Measurements from ENCODE around the gene DRG1. TPM values are rescaled to one million over a fixed set of nuclear protein-coding genes. Genes with fewer than 3 reads are reported as not detected.

DRG1 gene
- total and polyA plus RNA-seq, 2 of the 4 experiments (the other 2 are of a cell fraction), result 54.8 to 141 TPM

GRCh38 chr22:31465307-31465706 is 65.9 kb downstream of the DRG1 start:
- H3K9me3 ChIP-seq (ENCODE audit: control insufficient read depth, insufficient read depth, low read length), result no peaks in the 10 kb centered on the region
- peaks cover 38% of the 10 kb centered on the region for H3K36me3 ChIP-seq (ENCODE audit: control insufficient read depth, insufficient read depth, low read length)
- TF ChIP-seq BHLHE40 (IDR thresholded peaks at IDR 0.05; ENCODE audit: low read depth, low read length) (no peak), POLR2A (IDR thresholded peaks at IDR 0.05; ENCODE audit: low read depth, low read length) (no peak), MXI1 (IDR thresholded peaks at IDR 0.05; ENCODE audit: borderline replicate concordance, low read depth, low read length) (no peak), CTCF (conservative IDR thresholded peaks at IDR 0.05; ENCODE audit: low read depth, low read length) (no peak), NFE2L2 (IDR thresholded peaks at IDR 0.05; ENCODE audit: low read depth, low read length) (no peak), RFX5 (IDR thresholded peaks at IDR 0.05; ENCODE audit: low read depth, low read length) (no peak), SMC3 (IDR thresholded peaks at IDR 0.05; ENCODE audit: low read depth, low read length) (no peak), MAZ (IDR thresholded peaks at IDR 0.05; ENCODE audit: borderline replicate concordance, low read depth, low read length) (no peak), FOS (IDR thresholded peaks at IDR 0.05; ENCODE audit: low read depth, low read length) (no peak), RAD21 (IDR thresholded peaks at IDR 0.05; ENCODE audit: low read length) (no peak), USF2 (IDR thresholded peaks at IDR 0.05; ENCODE audit: low read depth, low read length) (no peak), ELK1 (IDR thresholded peaks at IDR 0.05; ENCODE audit: borderline replicate concordance, low read depth, low read length) (no peak), CEBPB (IDR thresholded peaks at IDR 0.05; ENCODE audit: low read depth, low read length) (no peak), CHD1 (IDR thresholded peaks at IDR 0.05; ENCODE audit: low read depth, low read length) (no peak), MAFK (IDR thresholded peaks at IDR 0.05; ENCODE audit: low read depth, low read length) (no peak), RCOR1 (IDR thresholded peaks at IDR 0.05; ENCODE audit: insufficient replicate concordance, low read length) (no peak)
- CTCF ChIA-PET, result no interaction called here
- H2BK15ac ChIP-seq (ENCODE audit: low read depth, low read length), result no peak overlapping the region
- no peak overlapping the region for H2BK20ac ChIP-seq (ENCODE audit: low read depth, low read length)
- no peaks in the 10 kb centered on the region for H3K4me1 ChIP-seq (ENCODE audit: control insufficient read depth, insufficient read depth, low read length)
- H3K4ac ChIP-seq (ENCODE audit: low read depth, low read length), result no peak overlapping the region
- intact Hi-C loops (cut with micrococcal nuclease), result loop anchor here (10.0 kb wide), 1 partner anchor 51 kb away; no protein-coding TSS in a partner anchor
- no peak overlapping the region for H3K18ac ChIP-seq (ENCODE audit: low read depth, low read length)
- H3K56ac ChIP-seq (ENCODE audit: extremely low read depth, insufficient read depth, low read length), result no peak overlapping the region
- 0 out of 2 replicates have a peak, but pooled peaks cover 3% of the 10 kb centered on the region for H4K20me1 ChIP-seq (ENCODE audit: insufficient read depth, low read length)
- H3K9ac ChIP-seq (ENCODE audit: low read depth, low read length), result no peak overlapping the region
- POLR2A ChIA-PET (ENCODE audit: unreplicated experiment), result no interaction called here
- peaks cover 16 to 35% of the 10 kb centered on the region in 2 experiments for H3K79me1 ChIP-seq (ENCODE audit: low read depth in 1 of 2, low read length in 2 of 2)
- DNase-seq, result no peak
- no peak overlapping the region for H3K23ac ChIP-seq (ENCODE audit: low read depth, low read length)
- H2BK120ac ChIP-seq (ENCODE audit: low read depth, low read length), result no peak overlapping the region
- no peaks in the 10 kb centered on the region for H3K27me3 ChIP-seq (ENCODE audit: control insufficient read depth, insufficient read depth, low read length)
- no peak for ATAC-seq (ENCODE audit: low read depth)
- H3K27ac ChIP-seq (ENCODE audit: insufficient read depth, low read length), result no peak overlapping the region
- no peak overlapping the region for H2AK9ac ChIP-seq (replicated peaks; ENCODE audit: low read depth, low read length, poor library complexity)
- H2AK5ac ChIP-seq (ENCODE audit: low read depth, low read length), result no peak overlapping the region
- no peak overlapping the region for H2AFZ ChIP-seq (replicated peaks; ENCODE audit: low read length, poor library complexity)
- H2BK5ac ChIP-seq (ENCODE audit: low read depth, low read length, poor library complexity, severe bottlenecking), result no peak overlapping the region
- no TSS peak for BruUV-seq (replicated peaks)
- 100% methylated on average over 1 of the region's 2 CpGs; no CpG with 5 or more reads in 1 of the 2 experiments for WGBS, 2 experiments (ENCODE audit: extremely low coverage in 2 of 2, insufficient read length in 1 of 2)
- in situ Hi-C loops (cut with MboI; ENCODE audit: low sequenced_read_pairs), result no loop called here
- no peaks in the 10 kb centered on the region for H3K9me1 ChIP-seq (ENCODE audit: insufficient read depth, low read length)
- no peak overlapping the region for H4K8ac ChIP-seq (ENCODE audit: low read depth in 2 of 2, low read length in 2 of 2)
- no peak overlapping the region for H3K4me2 ChIP-seq (ENCODE audit: low read depth, low read length)
- no peak overlapping the region for H3K4me3 ChIP-seq (ENCODE audit: insufficient read depth, low read depth, low read length)
- H4K91ac ChIP-seq (ENCODE audit: insufficient read depth, low read depth, low read length), result no peak overlapping the region
- H3K14ac ChIP-seq (replicated peaks; ENCODE audit: low read depth, low read length), result no peak overlapping the region
- no peak overlapping the region for H4K5ac ChIP-seq (ENCODE audit: low read depth, low read length)
- dilution Hi-C loops (cut with HindIII; ENCODE audit: low sequenced_read_pairs, unreplicated experiment), result no loop called here
